IMR-90 (cell line): ENCODE results near the gene COL4A1. TPM values are rescaled to one million over a fixed set of nuclear protein-coding genes. Genes with fewer than 3 reads are reported as not detected.

Source experiments
- ATAC-seq: fragments of 200-7000 bp; cut with Tn5 transposase; 2 replicates; pipeline ENCODE4 v1.9.1; 2020; ENCODE audit warnings: low read depth, mild to moderate bottlenecking, moderate library complexity
- BruUV-seq: library from RNA; stranded (reverse); fragments of 400-500 nt; replicated peaks from 2 replicates; lab custom pipeline; 2021; lab: Mats Ljungman, UMichigan
- CTCF ChIA-PET: fragments of 300-600 bp; formaldehyde crosslinking; extraction: SDS; loops from one replicate; lab custom pipeline; 2021; ENCODE audit warnings: antibody characterized with exemption; lab: Yijun Ruan, JAX
- POLR2A ChIA-PET: fragments of 300-600 bp; sonication (Branson Sonifier 250); formaldehyde crosslinking; loops from one replicate; lab custom pipeline; 2022; ENCODE audit warnings: antibody characterized with exemption; ENCODE audit not compliant: unreplicated experiment; lab: Charles Lee
- DNase-seq: peaks from one replicate; pipeline ENCODE4 v3.0.0; 2013
- H2AFZ ChIP-seq: replicated peaks from 2 replicates; pipeline ENCODE3; 2013; ENCODE audit warnings: low read length, mild to moderate bottlenecking; ENCODE audit not compliant: poor library complexity
- H2AK5ac ChIP-seq: 2 replicates; pipeline ENCODE4 v1.6.1; 2013; ENCODE audit warnings: low read depth, low read length, inconsistent platforms
- H2AK9ac ChIP-seq: replicated peaks from 2 replicates; pipeline ENCODE3; 2013; ENCODE audit warnings: mild to moderate bottlenecking, low read depth, low read length, moderate library complexity; ENCODE audit not compliant: poor library complexity
- H2BK120ac ChIP-seq: 2 replicates; pipeline ENCODE4 v1.6.1; 2013; ENCODE audit warnings: low read depth, low read length, inconsistent platforms
- H2BK15ac ChIP-seq: 3 replicates; pipeline ENCODE4 v1.6.1; 2013; ENCODE audit warnings: low read depth, low read length, inconsistent platforms
- H2BK20ac ChIP-seq: 2 replicates; pipeline ENCODE4 v1.6.1; 2013; ENCODE audit warnings: low read depth, mild to moderate bottlenecking, inconsistent platforms, low read length, moderate library complexity
- H2BK5ac ChIP-seq: 2 replicates; pipeline ENCODE4 v1.6.1; 2013; ENCODE audit warnings: mild to moderate bottlenecking, low read depth, low read length, inconsistent platforms; ENCODE audit not compliant: poor library complexity, severe bottlenecking
- H3K14ac ChIP-seq: replicated peaks from 2 replicates; pipeline ENCODE4 v1.6.1; 2013; ENCODE audit warnings: low read depth, low read length, inconsistent platforms
- H3K18ac ChIP-seq: 2 replicates; pipeline ENCODE4 v1.6.1; 2013; ENCODE audit warnings: low read depth, low read length, control low read depth
- H3K23ac ChIP-seq: 2 replicates; pipeline ENCODE4 v1.6.1; 2013; ENCODE audit warnings: low read depth, low read length, inconsistent platforms
- H3K27ac ChIP-seq: 2 replicates; pipeline ENCODE4 v1.5.1; 2013; ENCODE audit warnings: mild to moderate bottlenecking, control low read depth, low read length; ENCODE audit not compliant: insufficient read depth
- H3K27me3 ChIP-seq: 2 replicates; pipeline ENCODE4 v1.6.1; 2013; ENCODE audit warnings: low read length; ENCODE audit not compliant: control insufficient read depth, insufficient read depth
- H3K36me3 ChIP-seq: 2 replicates; pipeline ENCODE4 v1.6.1; 2013; ENCODE audit warnings: low read length, mixed read lengths; ENCODE audit not compliant: control insufficient read depth, insufficient read depth
- H3K4ac ChIP-seq: 2 replicates; pipeline ENCODE4 v1.6.1; 2013; ENCODE audit warnings: low read depth, low read length, inconsistent platforms
- H3K4me1 ChIP-seq: 2 replicates; pipeline ENCODE4 v1.6.1; 2013; ENCODE audit warnings: low read length, mixed read lengths; ENCODE audit not compliant: control insufficient read depth, insufficient read depth
- H3K4me2 ChIP-seq: 2 replicates; pipeline ENCODE4 v1.6.1; 2013; ENCODE audit warnings: low read depth, mild to moderate bottlenecking, control low read depth, low read length, moderate library complexity
- H3K4me3 ChIP-seq: 2 replicates; pipeline ENCODE4 v1.5.1; 2013; ENCODE audit warnings: low read depth, mild to moderate bottlenecking, control low read depth, low read length, moderate library complexity; ENCODE audit not compliant: insufficient read depth
- H3K56ac ChIP-seq: 2 replicates; pipeline ENCODE4 v1.6.1; 2013; ENCODE audit warnings: low read length, inconsistent platforms; ENCODE audit not compliant: insufficient read depth; ENCODE audit errors: extremely low read depth
- H3K79me1 ChIP-seq, 2 experiments: 2 replicates each; pipeline ENCODE4 v1.6.1; 2013; ENCODE audit warnings: low read length in 2 of 2, inconsistent platforms in 1 of 2, low read depth in 1 of 2
- H3K9ac ChIP-seq: 2 replicates; pipeline ENCODE4 v1.6.1; 2013; ENCODE audit warnings: low read depth, low read length, control low read depth
- H3K9me1 ChIP-seq: 2 replicates; pipeline ENCODE4 v1.6.1; 2013; ENCODE audit warnings: low read length, inconsistent platforms; ENCODE audit not compliant: insufficient read depth
- H3K9me3 ChIP-seq: 2 replicates; pipeline ENCODE4 v1.6.1; 2013; ENCODE audit warnings: low read length; ENCODE audit not compliant: control insufficient read depth, insufficient read depth
- H4K20me1 ChIP-seq: 2 replicates; pipeline ENCODE4 v1.6.1; 2013; ENCODE audit warnings: low read length, inconsistent platforms; ENCODE audit not compliant: insufficient read depth
- H4K5ac ChIP-seq: 2 replicates; pipeline ENCODE4 v1.6.1; 2013; ENCODE audit warnings: mild to moderate bottlenecking, low read depth, low read length, control low read depth
- H4K8ac ChIP-seq, 2 experiments: 2 replicates each; pipeline ENCODE4 v1.6.1; 2013; ENCODE audit warnings: low read depth in 2 of 2, low read length in 2 of 2, control low read depth in 1 of 2, inconsistent platforms in 1 of 2
- H4K91ac ChIP-seq: 2 replicates; pipeline ENCODE4 v1.6.1; 2013; ENCODE audit warnings: low read depth, low read length, inconsistent platforms; ENCODE audit not compliant: insufficient read depth
- BHLHE40 ChIP-seq: fragments of 150-350 bp; IDR thresholded peaks from 2 replicates; pipeline ENCODE4 v1.6.1; 2016; ENCODE audit warnings: mild to moderate bottlenecking, low read depth, low read length
- CEBPB ChIP-seq: IDR thresholded peaks from 2 replicates; pipeline ENCODE4 v1.6.1; 2012; ENCODE audit warnings: low read depth, low read length, improper control_type of control experiment
- CHD1 ChIP-seq: IDR thresholded peaks from 2 replicates; pipeline ENCODE4 v1.6.1; 2012; ENCODE audit warnings: low read depth, low read length, improper control_type of control experiment
- FOS ChIP-seq: fragments of 150-350 bp; IDR thresholded peaks from 2 replicates; pipeline ENCODE4 v1.6.1; 2016; ENCODE audit warnings: low read depth, low read length
- MAFK ChIP-seq: IDR thresholded peaks from 2 replicates; pipeline ENCODE4 v1.6.1; 2012; ENCODE audit warnings: low read depth, low read length, improper control_type of control experiment
- MAZ ChIP-seq: IDR thresholded peaks from 2 replicates; pipeline ENCODE4 v1.6.1; 2012; ENCODE audit warnings: low read depth, mild to moderate bottlenecking, low read length, improper control_type of control experiment, moderate library complexity, borderline replicate concordance
- MXI1 ChIP-seq: IDR thresholded peaks from 2 replicates; pipeline ENCODE4 v1.6.1; 2012; ENCODE audit warnings: low read depth, mild to moderate bottlenecking, low read length, moderate library complexity, borderline replicate concordance
- NFE2L2 ChIP-seq: fragments of 150-350 bp; IDR thresholded peaks from 2 replicates; pipeline ENCODE4 v1.6.1; 2016; ENCODE audit warnings: low read depth, mild to moderate bottlenecking, low read length
- POLR2A ChIP-seq: IDR thresholded peaks from 2 replicates; pipeline ENCODE4 v1.6.1; 2012; ENCODE audit warnings: mild to moderate bottlenecking, low read depth, low read length
- RAD21 ChIP-seq: IDR thresholded peaks from 2 replicates; pipeline ENCODE4 v1.6.1; 2012; ENCODE audit warnings: low read length, improper control_type of control experiment
- RCOR1 ChIP-seq: IDR thresholded peaks from 2 replicates; pipeline ENCODE4 v1.6.1; 2012; ENCODE audit warnings: mild to moderate bottlenecking, low read length, improper control_type of control experiment; ENCODE audit not compliant: insufficient replicate concordance
- RFX5 ChIP-seq: IDR thresholded peaks from 2 replicates; pipeline ENCODE4 v1.8.0; 2012; ENCODE audit warnings: low read depth, mild to moderate bottlenecking, low read length, moderate library complexity
- SMC3 ChIP-seq: fragments of 150-350 bp; IDR thresholded peaks from 2 replicates; pipeline ENCODE4 v1.6.1; 2016; ENCODE audit warnings: low read depth, mild to moderate bottlenecking, antibody characterized with exemption, low read length, moderate library complexity
- WGBS, 2 experiments: methylation state at CpG; one replicate each; pipeline versions ENCODE4 v1.1.5 to v1.1.7; 2013; ENCODE audit warnings: missing lambda C conversion rate in 2 of 2; ENCODE audit not compliant: insufficient read length in 1 of 2; ENCODE audit errors: extremely low coverage in 2 of 2; 5-methylcytosine and 5-hydroxymethylcytosine counted together
- dilution Hi-C: fragments of 300-500 bp; cut with HindIII; formaldehyde crosslinking; loops from one replicate; pipeline ENCODE4 v1.14.3; 2018; ENCODE audit warnings: low sequenced_read_pairs; ENCODE audit not compliant: unreplicated experiment
- in situ Hi-C: fragments of 300-500 bp; cut with MboI; formaldehyde crosslinking; loops from 3 replicates; pipeline ENCODE4 v1.14.3; 2019; ENCODE audit warnings: low sequenced_read_pairs, inconsistent platforms, mixed read lengths
- intact Hi-C: fragments of 100-400 bp; cut with micrococcal nuclease; formaldehyde crosslinking; loops from 2 replicates; pipeline ENCODE4 v1.10.0; 2022
- polyA plus RNA-seq, 3 experiments: library from polyadenylated mRNA; depleted of rRNA; stranded (reverse); fragments of >200 nt; gene quantifications; 2 replicates each; pipeline ENCODE4 v1.2.3, GENCODE V29; 2012; ENCODE audit warnings: low replicate concordance in 1 of 3
- total RNA-seq: library from RNA; depleted of rRNA; stranded (reverse); fragments of >200 nt; gene quantifications from 2 replicates; pipeline ENCODE4 v1.2.3, GENCODE V29; 2012
- TF ChIP-seq, protein P1 (sequence below): conservative IDR thresholded peaks from 2 replicates; pipeline ENCODE4 v1.5.1; 2012; ENCODE audit warnings: mild to moderate bottlenecking, low read depth, low read length, improper control_type of control experiment
- TF ChIP-seq, protein P2 (sequence below): fragments of 150-350 bp; IDR thresholded peaks from 2 replicates; pipeline ENCODE4 v1.6.1; 2017; ENCODE audit warnings: mild to moderate bottlenecking, antibody characterized with exemption, low read length, low read depth
- TF ChIP-seq, protein P3 (sequence below): fragments of 150-350 bp; IDR thresholded peaks from 2 replicates; pipeline ENCODE4 v1.6.1; 2016; ENCODE audit warnings: low read depth, mild to moderate bottlenecking, low read length, moderate library complexity, borderline replicate concordance

Gene COL4A1
- total and polyA plus RNA-seq, 2 of the 4 experiments (the other 2 are of a cell fraction), result 230 to 337 TPM

DNA sequence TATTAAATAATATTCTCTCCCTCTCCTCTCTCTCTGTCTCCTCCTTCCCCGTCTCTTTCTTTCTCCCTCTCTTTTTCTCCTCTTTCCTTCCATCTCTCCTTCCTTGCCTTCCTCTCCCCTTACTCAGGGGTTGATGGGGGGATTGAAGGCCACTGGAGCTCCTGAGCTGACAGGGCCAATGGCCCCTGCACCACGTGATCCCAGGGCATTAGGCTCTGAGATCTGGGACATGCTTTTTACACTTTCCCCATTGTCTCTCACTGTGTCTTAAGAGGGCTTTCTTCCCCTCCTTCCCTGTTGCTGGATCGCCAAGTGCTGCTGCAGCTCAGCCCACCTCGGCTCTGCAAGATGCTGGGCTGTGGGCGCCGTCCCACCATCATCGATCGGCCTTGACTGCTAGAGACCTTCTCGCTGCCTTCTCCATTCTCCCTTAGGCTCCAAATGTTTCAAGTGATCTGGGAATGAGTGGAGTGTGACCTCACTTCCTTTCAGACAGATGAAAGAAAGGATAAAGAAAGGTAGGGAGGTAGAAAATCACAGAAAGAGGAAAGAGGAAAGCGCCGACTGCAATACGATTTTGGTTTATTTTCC, 42.2 kb downstream of the COL4A1 start:
- H3K4me2 ChIP-seq, result no peak overlapping the region
- H2BK20ac ChIP-seq, result no peak overlapping the region
- H2AK9ac ChIP-seq, result no peak overlapping the region
- in situ Hi-C loops (no loop called here), dilution Hi-C loops (no loop called here), intact Hi-C loops (loop anchor here (1.0 kb wide), 1 partner anchor 7 kb away; no protein-coding TSS in a partner anchor)
- H2AK5ac ChIP-seq, result peak overlapping the region; percentile 75; the same call in 1 of the 2 replicates
- peaks cover 71% of the 10 kb centered on the region for H3K9me1 ChIP-seq
- no peaks in the 10 kb centered on the region for H3K27me3 ChIP-seq
- no CpG with 5 or more reads among the region's 12 CpGs for WGBS, 2 experiments
- H3K23ac ChIP-seq, result peak overlapping the region; percentile 50; the same call in 1 of the 2 replicates
- no peak overlapping the region for H2AFZ ChIP-seq
- H3K9me3 ChIP-seq, result no peaks in the 10 kb centered on the region
- peaks cover 31 to 93% of the 10 kb centered on the region in 2 experiments for H3K79me1 ChIP-seq
- ChIA-PET POLR2A (no interaction called here), CTCF (no interaction called here)
- H3K27ac ChIP-seq, result no peak overlapping the region
- H3K4me1 ChIP-seq, result peaks cover 47% of the 10 kb centered on the region
- no peak overlapping the region for H3K18ac ChIP-seq
- no peak overlapping the region for H2BK15ac ChIP-seq
- no peak overlapping the region for H3K9ac ChIP-seq
- H3K36me3 ChIP-seq, result peaks cover 34% of the 10 kb centered on the region
- no peak for ATAC-seq
- peak overlapping the region; percentile 20; the same call in 1 of the 2 replicates for H3K14ac ChIP-seq
- no peak overlapping the region for H4K5ac ChIP-seq
- H2BK5ac ChIP-seq, result peak overlapping the region; percentile 10
- no peak overlapping the region; the same call in 1 of the 2 replicates for H4K91ac ChIP-seq
- H3K56ac ChIP-seq, result no peak overlapping the region
- no TSS peak for BruUV-seq
- H3K4me3 ChIP-seq, result no peak overlapping the region
- TF ChIP-seq MAZ (no peak), BHLHE40 (no peak), RFX5 (no peak), FOS (no peak), CHD1 (no peak), RCOR1 (no peak), NFE2L2 (no peak), SMC3 (no peak), CEBPB (no peak), MAFK (no peak), POLR2A (no peak), MXI1 (no peak), RAD21 (no peak)
- TF ChIP-seq, protein P1, sequence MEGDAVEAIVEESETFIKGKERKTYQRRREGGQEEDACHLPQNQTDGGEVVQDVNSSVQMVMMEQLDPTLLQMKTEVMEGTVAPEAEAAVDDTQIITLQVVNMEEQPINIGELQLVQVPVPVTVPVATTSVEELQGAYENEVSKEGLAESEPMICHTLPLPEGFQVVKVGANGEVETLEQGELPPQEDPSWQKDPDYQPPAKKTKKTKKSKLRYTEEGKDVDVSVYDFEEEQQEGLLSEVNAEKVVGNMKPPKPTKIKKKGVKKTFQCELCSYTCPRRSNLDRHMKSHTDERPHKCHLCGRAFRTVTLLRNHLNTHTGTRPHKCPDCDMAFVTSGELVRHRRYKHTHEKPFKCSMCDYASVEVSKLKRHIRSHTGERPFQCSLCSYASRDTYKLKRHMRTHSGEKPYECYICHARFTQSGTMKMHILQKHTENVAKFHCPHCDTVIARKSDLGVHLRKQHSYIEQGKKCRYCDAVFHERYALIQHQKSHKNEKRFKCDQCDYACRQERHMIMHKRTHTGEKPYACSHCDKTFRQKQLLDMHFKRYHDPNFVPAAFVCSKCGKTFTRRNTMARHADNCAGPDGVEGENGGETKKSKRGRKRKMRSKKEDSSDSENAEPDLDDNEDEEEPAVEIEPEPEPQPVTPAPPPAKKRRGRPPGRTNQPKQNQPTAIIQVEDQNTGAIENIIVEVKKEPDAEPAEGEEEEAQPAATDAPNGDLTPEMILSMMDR, result no peak
- TF ChIP-seq, protein P2, sequence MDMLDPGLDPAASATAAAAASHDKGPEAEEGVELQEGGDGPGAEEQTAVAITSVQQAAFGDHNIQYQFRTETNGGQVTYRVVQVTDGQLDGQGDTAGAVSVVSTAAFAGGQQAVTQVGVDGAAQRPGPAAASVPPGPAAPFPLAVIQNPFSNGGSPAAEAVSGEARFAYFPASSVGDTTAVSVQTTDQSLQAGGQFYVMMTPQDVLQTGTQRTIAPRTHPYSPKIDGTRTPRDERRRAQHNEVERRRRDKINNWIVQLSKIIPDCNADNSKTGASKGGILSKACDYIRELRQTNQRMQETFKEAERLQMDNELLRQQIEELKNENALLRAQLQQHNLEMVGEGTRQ, result no peak
- TF ChIP-seq, protein P3, sequence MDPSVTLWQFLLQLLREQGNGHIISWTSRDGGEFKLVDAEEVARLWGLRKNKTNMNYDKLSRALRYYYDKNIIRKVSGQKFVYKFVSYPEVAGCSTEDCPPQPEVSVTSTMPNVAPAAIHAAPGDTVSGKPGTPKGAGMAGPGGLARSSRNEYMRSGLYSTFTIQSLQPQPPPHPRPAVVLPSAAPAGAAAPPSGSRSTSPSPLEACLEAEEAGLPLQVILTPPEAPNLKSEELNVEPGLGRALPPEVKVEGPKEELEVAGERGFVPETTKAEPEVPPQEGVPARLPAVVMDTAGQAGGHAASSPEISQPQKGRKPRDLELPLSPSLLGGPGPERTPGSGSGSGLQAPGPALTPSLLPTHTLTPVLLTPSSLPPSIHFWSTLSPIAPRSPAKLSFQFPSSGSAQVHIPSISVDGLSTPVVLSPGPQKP, result no peak
- no peak overlapping the region for H3K4ac ChIP-seq
- H4K20me1 ChIP-seq, result peaks cover 92% of the 10 kb centered on the region
- no peak overlapping the region for H4K8ac ChIP-seq
- no peak for DNase-seq
- H2BK120ac ChIP-seq, result no peak overlapping the region
